ENCODE results near the gene CFAP20DC. TPM values are rescaled to one million over a fixed set of nuclear protein-coding genes. Genes with fewer than 3 reads are reported as not detected.
A peak's percentile ranks its signal among the peaks of the same experiment; 100 is the strongest.

CFAP20DC gene
- total RNA-seq, 2 donors from 2014 or later = 0.33 to 1.0 TPM

DNA sequence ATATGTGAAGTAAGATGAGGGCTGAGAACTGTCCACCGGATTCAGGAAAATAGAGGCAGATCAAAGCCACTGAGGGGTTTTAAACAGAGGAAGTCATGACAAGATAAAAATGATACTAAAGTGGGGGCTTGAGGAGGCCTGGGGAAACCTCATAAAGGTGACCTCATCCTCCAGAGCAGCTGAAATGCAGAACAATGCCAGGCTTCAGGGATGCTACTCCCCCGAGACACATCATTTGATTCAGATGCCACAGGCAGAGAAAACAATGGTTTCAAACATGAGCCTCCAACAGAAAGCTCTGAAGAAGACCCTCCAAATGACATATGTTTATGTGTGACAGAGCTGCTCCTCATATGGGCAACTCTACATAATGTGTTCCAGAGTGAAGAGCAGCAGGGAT is 6.4 kb downstream of the CFAP20DC start:
- ATAC-seq = no peak
- no peaks in the 10 kb centered on the region for H3K27me3 ChIP-seq
- no peak overlapping the region for H3K4me3 ChIP-seq
- intact Hi-C loops (cut with DNase I) = no loop called here
- TF ChIP-seq POLR2A (IDR thresholded peaks at IDR 0.05) = no peak
- TF ChIP-seq, protein P1, sequence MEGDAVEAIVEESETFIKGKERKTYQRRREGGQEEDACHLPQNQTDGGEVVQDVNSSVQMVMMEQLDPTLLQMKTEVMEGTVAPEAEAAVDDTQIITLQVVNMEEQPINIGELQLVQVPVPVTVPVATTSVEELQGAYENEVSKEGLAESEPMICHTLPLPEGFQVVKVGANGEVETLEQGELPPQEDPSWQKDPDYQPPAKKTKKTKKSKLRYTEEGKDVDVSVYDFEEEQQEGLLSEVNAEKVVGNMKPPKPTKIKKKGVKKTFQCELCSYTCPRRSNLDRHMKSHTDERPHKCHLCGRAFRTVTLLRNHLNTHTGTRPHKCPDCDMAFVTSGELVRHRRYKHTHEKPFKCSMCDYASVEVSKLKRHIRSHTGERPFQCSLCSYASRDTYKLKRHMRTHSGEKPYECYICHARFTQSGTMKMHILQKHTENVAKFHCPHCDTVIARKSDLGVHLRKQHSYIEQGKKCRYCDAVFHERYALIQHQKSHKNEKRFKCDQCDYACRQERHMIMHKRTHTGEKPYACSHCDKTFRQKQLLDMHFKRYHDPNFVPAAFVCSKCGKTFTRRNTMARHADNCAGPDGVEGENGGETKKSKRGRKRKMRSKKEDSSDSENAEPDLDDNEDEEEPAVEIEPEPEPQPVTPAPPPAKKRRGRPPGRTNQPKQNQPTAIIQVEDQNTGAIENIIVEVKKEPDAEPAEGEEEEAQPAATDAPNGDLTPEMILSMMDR (IDR thresholded peaks at IDR 0.05) = no peak
- WGBS, 2 donors = 84 to 88% methylated on average over 2 of the region's 2 CpGs
- DNase-seq = no peak
- no peak overlapping the region for H3K27ac ChIP-seq
- H3K4me1 ChIP-seq = no peaks in the 10 kb centered on the region
- no peaks in the 10 kb centered on the region for H3K36me3 ChIP-seq (replicated peaks in 1 of 2; ENCODE audit: insufficient read depth in 1 of 2, low read depth in 2 of 2)
- no peaks in the 10 kb centered on the region for H3K9me3 ChIP-seq

DNA sequence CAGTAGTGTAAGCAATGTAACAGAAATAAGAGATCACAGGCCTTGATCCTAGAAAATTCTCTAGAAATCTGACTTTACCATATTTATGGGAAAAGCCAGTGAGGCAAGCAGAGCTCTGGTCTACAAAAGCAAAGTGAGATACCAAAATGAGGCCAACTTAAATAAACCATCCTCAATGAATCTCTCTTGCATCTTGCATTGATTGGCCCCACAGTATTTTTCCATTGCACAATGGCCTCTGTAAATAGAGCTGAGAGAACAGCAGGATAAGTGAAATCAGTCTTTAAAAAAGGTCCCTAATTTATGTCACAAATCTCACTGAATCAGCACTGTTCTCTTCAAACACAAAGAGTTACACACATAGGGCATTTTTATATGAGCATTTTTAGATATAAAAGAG is 8.9 kb downstream of the CFAP20DC start:
- Histone ChIP-seq H3K27ac (no peak overlapping the region), H3K36me3 (replicated peaks in 1 of 2; ENCODE audit: insufficient read depth in 1 of 2, low read depth in 2 of 2) (no peaks in the 10 kb centered on the region), H3K27me3 (no peaks in the 10 kb centered on the region), H3K4me3 (no peak overlapping the region), H3K4me1 (no peaks in the 10 kb centered on the region), H3K9me3 (no peaks in the 10 kb centered on the region)
- no peak for DNase-seq
- intact Hi-C loops (cut with DNase I) = no loop called here
- ATAC-seq = no peak
- TF ChIP-seq, protein P1 (IDR thresholded peaks at IDR 0.05) = no peak

DNA sequence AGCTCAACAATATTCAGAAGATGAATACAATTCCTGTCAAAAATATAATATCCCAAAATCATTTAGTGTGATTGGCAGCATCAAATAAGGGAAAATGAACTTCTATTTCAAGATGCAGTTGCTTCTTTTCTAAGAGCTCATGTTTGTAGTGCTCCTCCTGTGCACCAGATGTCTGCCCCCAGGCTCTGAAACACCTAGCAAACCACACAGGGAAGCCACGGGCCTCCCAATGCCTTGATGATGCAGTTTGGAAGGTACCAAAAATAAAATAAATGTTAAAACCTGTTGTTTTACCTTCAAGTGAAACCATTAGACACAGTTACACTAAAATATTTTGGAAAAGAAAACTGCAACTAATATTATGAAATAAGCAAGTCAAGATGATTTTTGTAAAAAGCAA is 22.2 kb downstream of the CFAP20DC start:
- intact Hi-C loops (cut with DNase I) = no loop called here
- Histone ChIP-seq H3K36me3 (replicated peaks in 1 of 2; ENCODE audit: insufficient read depth in 1 of 2, low read depth in 2 of 2) (peaks cover 0 to 2% of the 10 kb centered on the region in 2 donors), H3K27ac (no peak overlapping the region), H3K27me3 (no peaks in the 10 kb centered on the region), H3K4me3 (no peak overlapping the region), H3K4me1 (no peaks in the 10 kb centered on the region), H3K9me3 (no peaks in the 10 kb centered on the region)
- WGBS, 2 donors = 58 to 88% methylated on average over 1 of the region's 1 CpG
- no peak for TF ChIP-seq POLR2A (IDR thresholded peaks at IDR 0.05)
- TF ChIP-seq, protein P1 (IDR thresholded peaks at IDR 0.05) = no peak
- DNase-seq (no peak), ATAC-seq (no peak)

DNA sequence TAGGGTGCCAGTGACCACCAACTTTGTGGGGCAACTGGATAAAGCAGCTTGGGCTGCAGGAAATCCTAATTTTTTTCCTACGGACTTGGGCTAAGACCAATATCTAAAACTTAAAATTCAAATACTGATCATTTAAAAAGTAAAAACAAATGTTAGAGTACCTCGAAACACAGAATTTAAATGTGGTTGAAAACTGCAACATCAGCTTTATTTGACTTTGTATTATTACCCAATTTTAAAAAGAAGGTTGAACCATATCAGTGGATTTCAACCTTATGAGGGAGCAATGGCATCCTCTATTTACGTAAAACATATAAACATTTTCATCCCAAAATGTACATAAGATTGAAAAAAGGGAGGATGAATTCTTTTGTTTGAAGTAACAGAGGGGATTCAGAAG is 26.2 kb downstream of the CFAP20DC start:
- no peaks in the 10 kb centered on the region for H3K9me3 ChIP-seq
- no peak overlapping the region for H3K4me3 ChIP-seq

DNA sequence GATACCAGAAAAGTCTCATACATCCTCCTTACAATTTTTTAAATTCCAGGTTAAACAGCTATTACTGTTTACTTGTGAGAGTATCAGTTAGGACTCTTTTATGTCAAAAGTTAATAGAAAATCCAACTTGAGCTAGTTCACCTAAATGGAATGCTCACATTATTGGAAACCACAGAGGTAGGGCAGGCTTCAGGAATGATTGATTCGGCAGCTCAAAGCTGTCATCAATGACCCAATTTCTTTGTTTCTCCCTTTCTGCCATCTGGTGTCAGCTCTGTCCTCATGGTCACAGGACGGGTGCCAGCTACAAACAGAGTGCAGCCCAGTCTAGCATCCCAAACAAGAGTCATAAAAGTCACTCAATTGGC is 32.2 kb downstream of the CFAP20DC start:
- Histone ChIP-seq H3K27ac (peak overlapping the region; percentile 15 to 65 (median 62)), H3K9me3 (no peaks in the 10 kb centered on the region), H3K4me1 (no peaks in the 10 kb centered on the region), H3K4me3 (no peak overlapping the region), H3K36me3 (replicated peaks in 1 of 2; ENCODE audit: insufficient read depth in 1 of 2, low read depth in 2 of 2) (no peaks in the 10 kb centered on the region), H3K27me3 (no peaks in the 10 kb centered on the region)
- DNase-seq = peak; percentile 29 to 63 (median 53)
- ATAC-seq = peak; percentile 87
- no peak for TF ChIP-seq POLR2A (IDR thresholded peaks at IDR 0.05)
- TF ChIP-seq, protein P1 (IDR thresholded peaks at IDR 0.05) = no peak
- 22 to 31% methylated on average over 2 of the region's 2 CpGs for WGBS, 2 donors
- intact Hi-C loops (cut with DNase I) = no loop called here

More for the DNA sequence above, 26.2 kb downstream of the CFAP20DC start:
- WGBS, 2 donors = 57 to 62% methylated on average over 3 of the region's 3 CpGs
- H3K27ac ChIP-seq = no peak overlapping the region
- H3K36me3 ChIP-seq (replicated peaks in 1 of 2; ENCODE audit: insufficient read depth in 1 of 2, low read depth in 2 of 2) = peaks cover 0 to 2% of the 10 kb centered on the region in 2 donors
- ATAC-seq (no peak), DNase-seq (no peak)
- intact Hi-C loops (cut with DNase I) = no loop called here
- H3K27me3 ChIP-seq = no peaks in the 10 kb centered on the region
- H3K4me1 ChIP-seq = no peaks in the 10 kb centered on the region
- TF ChIP-seq, protein P1 (IDR thresholded peaks at IDR 0.05) = no peak
- TF ChIP-seq POLR2A (IDR thresholded peaks at IDR 0.05) = no peak
